ENCODE measurements around the gene ABHD6. TPM values are rescaled to one million over a fixed set of nuclear protein-coding genes. Genes with fewer than 3 reads are reported as not detected.

ABHD6 gene
- polyA plus RNA-seq, 3 donors = 7.3 to 11.6 (median 9.0) TPM

- Mint-ChIP-seq H3K36me3 (peaks cover 0 to 10% of the 10 kb centered on the region in 2 donors), H3K4me1 (peaks cover 16% of the 10 kb centered on the region), H3K9me3 (peaks cover 0 to 2% (median 0%) of the 10 kb centered on the region in 7 donors), H3K27me3 (ENCODE audit: low read depth in 3 of 3) (peaks cover 0 to 2% (median 0%) of the 10 kb centered on the region in 3 donors), H3K27ac (no peak overlapping the region), H3K4me3 (no peak overlapping the region)
- intact Hi-C loops (cut with micrococcal nuclease) = no loop called here
- H3K4me2 ChIP-seq (replicated peaks; ENCODE audit: extremely low read depth, low read length, poor library complexity, severe bottlenecking) = no peak overlapping the region
- H3K79me2 ChIP-seq (ENCODE audit: insufficient read depth, low read length) = peaks cover 5% of the 10 kb centered on the region
- H3K9me3 ChIP-seq (replicated peaks in 1 of 2; ENCODE audit: control insufficient read depth in 1 of 2, insufficient read depth in 1 of 2, low read length in 2 of 2) = no peaks in the 10 kb centered on the region
- DNase-seq = no peak
- H2AFZ ChIP-seq (ENCODE audit: insufficient read depth, low read depth, low read length, poor library complexity, severe bottlenecking) = no peak overlapping the region
- no peak overlapping the region for H3K4me3 ChIP-seq (replicated peaks in 1 of 3; ENCODE audit: low read depth in 2 of 3, low read length in 3 of 3)
- no peak for TF ChIP-seq CTCF (IDR thresholded peaks at IDR 0.05)
- 96% methylated on average over 4 of the region's 6 CpGs for WGBS (ENCODE audit: insufficient coverage)
- no peaks in the 10 kb centered on the region for H3K27me3 ChIP-seq (ENCODE audit: control insufficient read depth in 2 of 2, insufficient read depth in 2 of 2, low read length in 2 of 2)
- peaks cover 82% of the 10 kb centered on the region for H4K20me1 ChIP-seq (ENCODE audit: insufficient read depth, low read length)
- no peak overlapping the region for H3K9ac ChIP-seq (ENCODE audit: insufficient read depth, low read length, poor library complexity, severe bottlenecking)
- H3K36me3 ChIP-seq (replicated peaks in 1 of 2; ENCODE audit: control insufficient read depth in 1 of 2, insufficient read depth in 2 of 2, low read length in 2 of 2) = no peaks in the 10 kb centered on the region
- H3K4me1 ChIP-seq (ENCODE audit: control insufficient read depth in 1 of 2, insufficient read depth in 2 of 2, low read length in 2 of 2) = peaks cover 0 to 5% of the 10 kb centered on the region in 2 donors
- no peak overlapping the region for H3K27ac ChIP-seq (ENCODE audit: low read depth in 1 of 2, low read length in 2 of 2)
These were observed 6.5 kb downstream of the ABHD6 start for GRCh38 chr3:58243976-58244585.

- no peak overlapping the region for H3K4me2 ChIP-seq (replicated peaks; ENCODE audit: extremely low read depth, low read length, poor library complexity, severe bottlenecking)
- H3K27ac Mint-ChIP-seq = no peak overlapping the region
- no peak overlapping the region for H2AFZ ChIP-seq (ENCODE audit: insufficient read depth, low read depth, low read length, poor library complexity, severe bottlenecking)
- intact Hi-C loops (cut with micrococcal nuclease) = no loop called here
- 100% methylated on average over 1 of the region's 8 CpGs for WGBS (ENCODE audit: insufficient coverage)
- H3K9ac ChIP-seq (ENCODE audit: insufficient read depth, low read length, poor library complexity, severe bottlenecking) = no peak overlapping the region
- H3K36me3 ChIP-seq (replicated peaks in 1 of 2; ENCODE audit: control insufficient read depth in 1 of 2, insufficient read depth in 2 of 2, low read length in 2 of 2) = peaks cover 0 to 1% of the 10 kb centered on the region in 2 donors
- H3K4me3 Mint-ChIP-seq = no peak overlapping the region
- TF ChIP-seq CTCF (IDR thresholded peaks at IDR 0.05) = no peak
- no peaks in the 10 kb centered on the region for H3K9me3 ChIP-seq (replicated peaks in 1 of 2; ENCODE audit: control insufficient read depth in 1 of 2, insufficient read depth in 1 of 2, low read length in 2 of 2)
- H4K20me1 ChIP-seq (ENCODE audit: insufficient read depth, low read length) = peaks cover 72% of the 10 kb centered on the region
- no peak overlapping the region for H3K4me3 ChIP-seq (replicated peaks in 1 of 3; ENCODE audit: low read depth in 2 of 3, low read length in 3 of 3)
- H3K4me1 Mint-ChIP-seq = peaks cover 8% of the 10 kb centered on the region
- DNase-seq = no peak
- no peaks in the 10 kb centered on the region for H3K4me1 ChIP-seq (ENCODE audit: control insufficient read depth in 1 of 2, insufficient read depth in 2 of 2, low read length in 2 of 2)
- H3K27me3 Mint-ChIP-seq (ENCODE audit: low read depth in 3 of 3) = peaks cover 0 to 2% (median 0%) of the 10 kb centered on the region in 3 donors
- no peak overlapping the region for H3K27ac ChIP-seq (ENCODE audit: low read depth in 1 of 2, low read length in 2 of 2)
- peaks cover 0 to 2% (median 0%) of the 10 kb centered on the region in 7 donors for H3K9me3 Mint-ChIP-seq
- H3K27me3 ChIP-seq (ENCODE audit: control insufficient read depth in 2 of 2, insufficient read depth in 2 of 2, low read length in 2 of 2) = no peaks in the 10 kb centered on the region
- H3K36me3 Mint-ChIP-seq = peaks cover 5 to 15% of the 10 kb centered on the region in 2 donors
- H3K79me2 ChIP-seq (ENCODE audit: insufficient read depth, low read length) = peaks cover under 1% of the 10 kb centered on the region
These were observed 8.8 kb downstream of the ABHD6 start for GRCh38 chr3:58246148-58247047.

Measured in CD14-positive monocyte (primary cell).